NT2/D1 (cell line): ENCODE results near the gene ADCY7.

Experiments
- SUZ12 ChIP-seq: IDR thresholded peaks from 2 replicates; pipeline ENCODE4 v1.6.1; 2011; ENCODE audit not compliant: insufficient read length, insufficient read depth; ENCODE audit errors: extremely low read depth
- YY1 ChIP-seq: IDR thresholded peaks from 2 replicates; pipeline ENCODE4 v1.6.1; 2011; ENCODE audit not compliant: insufficient read length, insufficient read depth
- ZNF274 ChIP-seq: IDR thresholded peaks from 2 replicates; pipeline ENCODE4 v1.6.1; 2011; ENCODE audit warnings: mild to moderate bottlenecking, low read depth, low read length

DNA sequence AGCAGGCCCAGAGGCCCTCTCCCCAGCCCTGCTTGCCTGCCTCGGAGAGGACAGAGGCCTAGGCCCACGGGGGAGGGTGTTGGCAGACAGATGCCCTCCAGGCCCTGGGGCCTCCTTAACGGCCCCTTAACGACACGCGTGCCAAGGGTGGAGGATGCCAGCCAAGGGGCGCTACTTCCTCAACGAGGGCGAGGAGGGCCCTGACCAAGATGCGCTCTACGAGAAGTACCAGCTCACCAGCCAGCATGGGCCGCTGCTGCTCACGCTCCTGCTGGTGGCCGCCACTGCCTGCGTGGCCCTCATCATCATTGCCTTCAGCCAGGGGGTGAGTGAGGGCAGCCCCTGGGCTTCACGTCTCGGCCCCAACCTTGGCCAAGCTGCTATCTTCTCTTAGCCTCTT lies 21.7 kb downstream of the ADCY7 start:
- no peak for TF ChIP-seq ZNF274
- TF ChIP-seq YY1, result no peak
- no peak for TF ChIP-seq SUZ12
